IPS-18a (cell line): ENCODE measurements around the gene FCRL3.

Experiments used
- H3K27ac ChIP-seq: one replicate; pipeline ENCODE4 v1.5.1; 2013; ENCODE audit warnings: low read length
- H3K27me3 ChIP-seq: one replicate; pipeline ENCODE4 v1.6.1; 2013; ENCODE audit warnings: mild to moderate bottlenecking, low read length; ENCODE audit not compliant: control insufficient read depth, insufficient read depth
- H3K36me3 ChIP-seq: one replicate; pipeline ENCODE4 v1.6.1; 2013; ENCODE audit warnings: low read depth, low read length; ENCODE audit not compliant: control insufficient read depth
- H3K4me1 ChIP-seq: one replicate; pipeline ENCODE4 v1.6.1; 2013; ENCODE audit warnings: low read depth, low read length; ENCODE audit not compliant: control insufficient read depth
- H3K4me3 ChIP-seq: one replicate; pipeline ENCODE4 v1.5.1; 2013; ENCODE audit warnings: low read length
- H3K9ac ChIP-seq: one replicate; pipeline ENCODE4 v1.6.1; 2013; ENCODE audit warnings: mild to moderate bottlenecking, low read length, moderate library complexity
- H3K9me3 ChIP-seq: one replicate; pipeline ENCODE4 v1.6.1; 2013; ENCODE audit warnings: low read depth, low read length; ENCODE audit not compliant: control insufficient read depth

FCRL3 gene

DNA sequence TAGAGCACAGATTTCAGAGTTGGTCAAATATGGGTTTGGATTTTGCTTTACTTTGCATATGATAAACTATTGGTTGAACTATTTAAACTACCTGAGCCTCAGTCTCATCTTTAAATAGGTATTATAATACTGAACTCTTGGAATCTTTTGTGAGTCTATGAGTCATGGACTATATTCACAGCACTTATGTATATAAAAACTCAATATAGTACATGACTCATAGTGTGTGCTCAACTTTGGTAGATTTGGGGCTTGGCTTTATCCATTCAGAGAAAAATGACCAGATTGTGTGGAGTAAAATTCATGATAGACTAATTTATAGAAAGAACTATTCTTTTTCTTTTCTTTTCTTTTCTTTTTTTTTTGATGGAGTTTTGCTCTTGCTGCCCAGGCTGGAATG lies 28.7 kb downstream of the FCRL3 start:
- H3K27me3 ChIP-seq = no peaks in the 10 kb centered on the region
- no peak overlapping the region for H3K9ac ChIP-seq
- peaks cover 9% of the 10 kb centered on the region for H3K9me3 ChIP-seq
- H3K4me1 ChIP-seq = peaks cover 6% of the 10 kb centered on the region
- no peak overlapping the region for H3K4me3 ChIP-seq
- H3K36me3 ChIP-seq = no peaks in the 10 kb centered on the region
- no peak overlapping the region for H3K27ac ChIP-seq

DNA sequence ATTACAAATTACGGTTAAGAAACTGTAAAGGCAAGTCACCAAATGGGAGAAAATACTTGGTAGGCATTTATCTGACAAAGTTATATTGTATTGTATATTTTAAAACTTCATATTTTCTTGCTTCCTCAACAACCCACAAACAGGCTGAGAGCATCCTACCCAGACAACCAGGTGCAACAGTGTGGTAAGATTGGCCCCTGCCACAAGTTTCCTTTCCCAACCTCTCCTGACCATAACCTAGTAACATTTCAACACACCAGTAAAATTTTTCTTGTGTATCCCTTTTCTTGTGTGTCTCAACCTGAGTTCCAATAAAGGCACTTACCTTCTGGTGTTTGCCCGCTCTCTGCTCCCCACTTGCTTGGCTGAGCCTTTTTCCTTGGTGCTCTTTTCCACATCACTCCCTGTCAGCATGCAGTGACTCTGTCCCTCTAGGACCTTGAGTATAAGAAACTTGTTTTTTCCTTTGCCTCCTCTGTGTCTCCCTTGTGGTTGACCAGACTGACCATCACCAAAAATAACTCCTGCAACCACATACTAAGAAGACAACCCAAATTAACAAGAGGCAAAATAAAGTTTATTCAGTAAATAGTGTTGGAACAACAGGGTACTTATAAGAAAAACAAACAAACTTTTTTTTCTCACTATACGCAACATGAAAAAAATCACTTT lies 40.9 kb downstream of the FCRL3 start:
- Histone ChIP-seq H3K27ac (no peak overlapping the region), H3K4me3 (no peak overlapping the region), H3K4me1 (no peaks in the 10 kb centered on the region), H3K27me3 (no peaks in the 10 kb centered on the region), H3K36me3 (no peaks in the 10 kb centered on the region), H3K9ac (no peak overlapping the region), H3K9me3 (no peaks in the 10 kb centered on the region)

DNA sequence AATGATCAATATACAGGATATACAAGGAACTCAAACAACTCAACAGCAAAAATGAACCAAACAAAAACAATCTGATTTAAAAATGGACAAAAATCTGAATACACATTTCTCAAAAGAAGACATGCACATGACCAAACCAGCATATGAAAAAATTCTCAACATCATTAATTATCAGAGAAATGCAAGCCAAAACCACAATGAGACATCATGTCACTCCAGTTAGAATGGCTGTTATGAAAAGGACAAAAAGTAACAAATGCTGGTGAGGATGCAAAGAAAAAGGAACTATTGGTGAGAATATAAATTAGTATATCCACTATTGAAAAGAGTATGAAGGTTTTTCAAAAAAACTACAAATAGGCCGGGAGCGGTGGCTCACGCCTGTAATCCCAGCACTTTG lies 42.0 kb downstream of the FCRL3 start:
- no peak overlapping the region for H3K9ac ChIP-seq
- H3K27ac ChIP-seq = no peak overlapping the region
- no peaks in the 10 kb centered on the region for H3K4me1 ChIP-seq
- no peaks in the 10 kb centered on the region for H3K36me3 ChIP-seq
- H3K27me3 ChIP-seq = no peaks in the 10 kb centered on the region
- H3K4me3 ChIP-seq = no peak overlapping the region
- H3K9me3 ChIP-seq = no peaks in the 10 kb centered on the region

GRCh38 chr1:157653494-157653873 lies 47.1 kb downstream of the FCRL3 start:
- Histone ChIP-seq H3K9me3 (no peaks in the 10 kb centered on the region), H3K4me1 (no peaks in the 10 kb centered on the region), H3K27ac (no peak overlapping the region)

DNA sequence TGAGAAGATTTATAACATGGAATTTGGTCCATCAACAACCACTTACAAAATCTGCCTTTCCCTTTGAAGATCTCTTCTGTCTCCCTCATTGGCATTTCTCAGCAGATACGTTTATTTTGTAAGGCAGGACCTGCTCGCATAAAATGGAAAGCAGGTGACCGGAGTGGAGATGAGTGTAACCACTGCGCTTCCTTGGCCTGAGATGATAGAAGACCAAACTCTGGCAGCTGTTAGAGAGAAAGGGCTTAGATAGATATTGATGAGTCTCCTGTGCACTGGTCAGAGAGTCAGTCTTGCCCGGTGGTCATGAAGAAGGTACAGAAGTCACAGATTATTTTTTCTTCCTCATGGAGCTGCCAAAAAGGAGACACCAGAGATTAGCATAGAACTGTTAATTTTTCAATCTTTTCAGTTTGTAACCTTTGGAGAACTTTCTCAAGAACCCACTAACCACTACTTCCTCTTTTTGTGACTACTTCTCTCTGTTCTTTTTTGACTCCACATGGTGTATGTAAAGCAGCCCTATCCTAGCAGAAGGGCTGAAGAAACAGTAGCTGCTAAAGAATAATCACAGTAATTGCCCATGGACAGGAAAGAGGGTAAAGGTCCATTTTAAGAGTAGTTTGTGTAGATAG lies 47.6 kb downstream of the FCRL3 start:
- no peak overlapping the region for H3K27ac ChIP-seq
- no peaks in the 10 kb centered on the region for H3K27me3 ChIP-seq
- no peak overlapping the region for H3K4me3 ChIP-seq
- H3K9me3 ChIP-seq = no peaks in the 10 kb centered on the region
- H3K4me1 ChIP-seq = no peaks in the 10 kb centered on the region
- H3K9ac ChIP-seq = no peak overlapping the region
- H3K36me3 ChIP-seq = no peaks in the 10 kb centered on the region

More at GRCh38 chr1:157653494-157653873, 47.1 kb downstream of the FCRL3 start:
- no peaks in the 10 kb centered on the region for H3K27me3 ChIP-seq
- H3K4me3 ChIP-seq = no peak overlapping the region
- H3K9ac ChIP-seq = no peak overlapping the region
- no peaks in the 10 kb centered on the region for H3K36me3 ChIP-seq

DNA sequence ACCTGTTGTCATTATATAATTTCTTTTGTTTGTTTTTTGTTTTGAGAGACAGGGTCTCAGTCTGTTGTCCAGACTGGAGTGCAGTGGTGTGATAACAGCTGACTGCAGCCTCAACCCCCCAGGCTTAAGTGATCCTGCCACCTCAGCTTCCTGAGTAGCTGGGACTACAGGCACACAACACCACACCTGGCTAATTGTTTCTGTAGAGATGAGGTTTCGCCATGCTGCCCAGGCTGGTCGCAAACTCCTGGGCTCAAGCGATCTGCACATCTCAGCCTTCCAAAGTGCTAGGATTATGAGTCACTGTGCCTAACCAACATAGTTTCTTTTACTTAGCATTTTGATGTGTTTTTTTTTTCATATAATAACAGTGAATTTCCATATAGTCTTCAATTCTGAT lies 52.3 kb downstream of the FCRL3 start:
- Histone ChIP-seq H3K4me3 (no peak overlapping the region), H3K27me3 (no peaks in the 10 kb centered on the region), H3K4me1 (no peaks in the 10 kb centered on the region), H3K27ac (no peak overlapping the region), H3K36me3 (no peaks in the 10 kb centered on the region), H3K9ac (no peak overlapping the region), H3K9me3 (no peaks in the 10 kb centered on the region)

DNA sequence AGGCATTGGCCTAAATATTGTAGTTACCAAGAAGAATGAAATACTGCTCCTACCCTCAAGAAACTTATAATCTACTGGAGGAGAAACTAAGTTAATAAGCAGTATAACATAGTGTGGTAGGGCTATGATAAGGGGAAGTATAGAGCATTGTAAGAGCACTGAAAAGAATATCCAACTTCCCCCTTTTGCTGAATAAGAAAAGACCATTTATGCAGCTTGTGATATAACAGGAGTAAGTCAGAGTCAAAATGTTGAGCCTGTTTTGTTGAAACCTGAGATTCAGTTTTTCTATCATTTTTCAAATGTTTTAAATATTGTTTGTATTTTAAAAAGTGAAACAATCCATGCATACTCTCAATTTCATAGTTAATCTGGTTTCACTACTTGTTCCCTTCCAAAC lies 54.4 kb downstream of the FCRL3 start:
- H3K4me1 ChIP-seq = peaks cover 3% of the 10 kb centered on the region
- no peaks in the 10 kb centered on the region for H3K36me3 ChIP-seq
- H3K9me3 ChIP-seq = no peaks in the 10 kb centered on the region
- no peak overlapping the region for H3K4me3 ChIP-seq
- no peaks in the 10 kb centered on the region for H3K27me3 ChIP-seq
- no peak overlapping the region for H3K27ac ChIP-seq
- H3K9ac ChIP-seq = no peak overlapping the region

DNA sequence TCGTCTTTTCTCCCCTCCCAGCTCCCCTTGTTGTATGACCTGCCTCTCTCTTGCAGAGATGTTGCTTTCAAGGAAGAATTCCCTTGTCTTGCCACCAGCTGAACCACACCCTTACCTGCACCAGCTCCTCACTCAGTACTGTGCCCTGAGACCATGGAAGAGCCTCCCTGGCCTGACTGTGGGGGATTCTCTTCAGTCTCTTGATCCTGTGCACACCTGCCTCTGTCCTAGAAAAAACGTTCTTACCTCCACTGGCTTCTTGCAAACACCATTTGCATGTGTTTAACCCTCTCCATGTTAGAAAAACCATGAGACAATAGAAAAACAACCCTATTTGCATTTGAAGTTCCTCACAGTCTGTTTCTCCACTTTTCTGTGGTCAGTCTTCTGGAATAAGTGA lies 59.4 kb downstream of the FCRL3 start:
- no peak overlapping the region for H3K27ac ChIP-seq
- no peaks in the 10 kb centered on the region for H3K27me3 ChIP-seq
- H3K9ac ChIP-seq = no peak overlapping the region
- no peak overlapping the region for H3K4me3 ChIP-seq
- H3K4me1 ChIP-seq = peaks cover 15% of the 10 kb centered on the region
- no peaks in the 10 kb centered on the region for H3K36me3 ChIP-seq
- no peaks in the 10 kb centered on the region for H3K9me3 ChIP-seq

DNA sequence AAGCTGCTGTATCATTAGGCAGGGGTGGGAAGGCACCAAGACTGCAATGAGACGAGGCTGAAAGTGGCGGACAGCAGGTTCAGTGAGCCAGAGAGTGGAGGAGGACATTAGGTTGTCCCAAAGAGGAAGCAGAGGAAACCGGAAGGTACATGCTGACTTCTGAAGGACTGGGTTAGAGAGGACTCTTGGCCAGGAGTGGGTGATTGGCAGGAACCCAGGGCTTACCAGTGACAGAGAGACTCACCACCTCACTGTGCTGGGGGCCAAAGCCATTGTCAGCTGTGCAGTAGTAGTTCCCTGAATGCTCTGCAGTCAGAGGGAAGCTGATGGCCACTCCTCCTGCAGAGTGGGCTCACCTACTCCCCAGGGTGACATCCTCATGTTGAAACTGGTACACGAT lies 60.8 kb downstream of the FCRL3 start:
- no peaks in the 10 kb centered on the region for H3K9me3 ChIP-seq
- H3K4me3 ChIP-seq = no peak overlapping the region
- no peak overlapping the region for H3K9ac ChIP-seq
- H3K4me1 ChIP-seq = peaks cover 15% of the 10 kb centered on the region
- H3K36me3 ChIP-seq = no peaks in the 10 kb centered on the region
- no peaks in the 10 kb centered on the region for H3K27me3 ChIP-seq
- no peak overlapping the region for H3K27ac ChIP-seq

GRCh38 chr1:157628773-157629172 lies 71.8 kb downstream of the FCRL3 start:
- H3K9ac ChIP-seq = no peak overlapping the region
- H3K4me1 ChIP-seq = no peaks in the 10 kb centered on the region
- H3K27ac ChIP-seq = no peak overlapping the region
- no peaks in the 10 kb centered on the region for H3K27me3 ChIP-seq
- H3K4me3 ChIP-seq = no peak overlapping the region
- H3K9me3 ChIP-seq = no peaks in the 10 kb centered on the region
- H3K36me3 ChIP-seq = no peaks in the 10 kb centered on the region
